ENCODE results near the gene SUPT5H. TPM values are rescaled to one million over a fixed set of nuclear protein-coding genes. Genes with fewer than 3 reads are reported as not detected.

SUPT5H gene
- total RNA-seq, 1 experiment from 2014 or later = 59.9 TPM

GRCh38 chr19:39481229-39481545 is 35.8 kb downstream of the SUPT5H start:
- Histone ChIP-seq H3K4me2 (ENCODE audit: low read length) (peak overlapping the region; percentile 90), H3K9me2 (replicated peaks; ENCODE audit: low read length) (no peaks in the 10 kb centered on the region), H3K9ac (ENCODE audit: low read length) (peak overlapping the region; percentile 93), H4K20me1 (ENCODE audit: low read length) (no peaks in the 10 kb centered on the region), H3K9me3 (ENCODE audit: low read length) (no peaks in the 10 kb centered on the region), H3K36me3 (ENCODE audit: low read depth, low read length) (no peaks in the 10 kb centered on the region; the same call in 1 of the 2 replicates), H3F3A (ENCODE audit: low read length, unreplicated experiment) (no peaks in the 10 kb centered on the region), H2AFZ (ENCODE audit: low read length) (peak overlapping the region; percentile 45; the same call in 1 of the 2 replicates), H3K79me2 (ENCODE audit: low read length) (peaks cover 25% of the 10 kb centered on the region), H3K4me1 (ENCODE audit: insufficient read depth, low read length) (peaks cover 7% of the 10 kb centered on the region), H3K27me3 (ENCODE audit: low read length) (no peaks in the 10 kb centered on the region), H3K4me3 (ENCODE audit: low read length) (peak overlapping the region; percentile 84), H3K27ac (ENCODE audit: low read length) (peak overlapping the region; percentile 56)
- DNase-seq (no peak), ATAC-seq (no peak; the same call in none of the 2 replicates)
- BruUV-seq (replicated peaks) = no TSS peak
- TF ChIP-seq CTCF (conservative IDR thresholded peaks at IDR 0.05; ENCODE audit: low read depth, low read length) (no peak), EZH2 (IDR thresholded peaks at IDR 0.05; ENCODE audit: low read length, unreplicated experiment) (no peak), EZH2phosphoT487 (IDR thresholded peaks at IDR 0.05; ENCODE audit: borderline replicate concordance, low read length) (no peak)
- ChIA-PET POLR2A (ENCODE audit: unreplicated experiment) (interaction anchor here (0.6 kb wide), 1 partner anchor 18 kb away, joined by 21 read pairs; no protein-coding TSS in a partner anchor), CTCF (no interaction called here)
- intact Hi-C loops (cut with micrococcal nuclease) = no loop called here

GRCh38 chr19:39481676-39482075 is 36.3 kb downstream of the SUPT5H start:
- intact Hi-C loops (cut with micrococcal nuclease) = no loop called here
- Histone ChIP-seq H3K4me2 (ENCODE audit: low read length) (peak overlapping the region; percentile 90), H3K36me3 (ENCODE audit: low read depth, low read length) (peaks cover 5% of the 10 kb centered on the region; the same call in 1 of the 2 replicates), H3K9me3 (ENCODE audit: low read length) (no peaks in the 10 kb centered on the region), H3F3A (ENCODE audit: low read length, unreplicated experiment) (no peaks in the 10 kb centered on the region), H3K27ac (ENCODE audit: low read length) (no peak overlapping the region), H3K4me3 (ENCODE audit: low read length) (peak overlapping the region; percentile 84), H3K27me3 (ENCODE audit: low read length) (no peaks in the 10 kb centered on the region), H3K9me2 (replicated peaks; ENCODE audit: low read length) (no peaks in the 10 kb centered on the region), H4K20me1 (ENCODE audit: low read length) (no peaks in the 10 kb centered on the region), H3K79me2 (ENCODE audit: low read length) (peaks cover 25% of the 10 kb centered on the region), H2AFZ (ENCODE audit: low read length) (no peak overlapping the region), H3K4me1 (ENCODE audit: insufficient read depth, low read length) (peaks cover 7% of the 10 kb centered on the region), H3K9ac (ENCODE audit: low read length) (peak overlapping the region; percentile 93)
- no peak for TF ChIP-seq EZH2 (IDR thresholded peaks at IDR 0.05; ENCODE audit: low read length, unreplicated experiment)
- TF ChIP-seq EZH2phosphoT487 (IDR thresholded peaks at IDR 0.05; ENCODE audit: borderline replicate concordance, low read length) = no peak
- no peak for TF ChIP-seq CTCF (conservative IDR thresholded peaks at IDR 0.05; ENCODE audit: low read depth, low read length)
- no TSS peak for BruUV-seq (replicated peaks)
- CTCF ChIA-PET = no interaction called here
- no peak for ATAC-seq
- no peak for DNase-seq
- POLR2A ChIA-PET (ENCODE audit: unreplicated experiment) = no interaction called here

- Histone ChIP-seq H4K20me1 (ENCODE audit: low read length) (no peaks in the 10 kb centered on the region), H3K27ac (ENCODE audit: low read length) (no peak overlapping the region), H3F3A (ENCODE audit: low read length, unreplicated experiment) (no peaks in the 10 kb centered on the region), H3K4me3 (ENCODE audit: low read length) (no peak overlapping the region), H3K36me3 (ENCODE audit: low read depth, low read length) (peaks cover 11% of the 10 kb centered on the region; the same call in 1 of the 2 replicates), H3K4me2 (ENCODE audit: low read length) (no peak overlapping the region), H3K9me2 (replicated peaks; ENCODE audit: low read length) (no peaks in the 10 kb centered on the region), H3K4me1 (ENCODE audit: insufficient read depth, low read length) (peaks cover 7% of the 10 kb centered on the region), H2AFZ (ENCODE audit: low read length) (no peak overlapping the region), H3K9ac (ENCODE audit: low read length) (no peak overlapping the region), H3K79me2 (ENCODE audit: low read length) (peaks cover 25% of the 10 kb centered on the region), H3K9me3 (ENCODE audit: low read length) (no peaks in the 10 kb centered on the region), H3K27me3 (ENCODE audit: low read length) (no peaks in the 10 kb centered on the region)
- CTCF ChIA-PET = no interaction called here
- TF ChIP-seq EZH2 (IDR thresholded peaks at IDR 0.05; ENCODE audit: low read length, unreplicated experiment) (no peak), EZH2phosphoT487 (IDR thresholded peaks at IDR 0.05; ENCODE audit: borderline replicate concordance, low read length) (no peak), CTCF (conservative IDR thresholded peaks at IDR 0.05; ENCODE audit: low read depth, low read length) (no peak)
- intact Hi-C loops (cut with micrococcal nuclease) = no loop called here
- BruUV-seq (replicated peaks) = no TSS peak
- POLR2A ChIA-PET (ENCODE audit: unreplicated experiment) = no interaction called here
- ATAC-seq (no peak), DNase-seq (no peak)
Measured at GRCh38 chr19:39483141-39483540, 37.8 kb downstream of the SUPT5H start.
